Ectodermal cell (in vitro differentiated cells): Measurements from ENCODE around the gene DHFR.

Source experiments
- H3K27ac ChIP-seq: 2 replicates; pipeline ENCODE4 v1.7.0; 2013; ENCODE audit warnings: mild to moderate bottlenecking, low read depth, low read length; ENCODE audit not compliant: insufficient read depth, poor library complexity, severe bottlenecking
- H3K27me3 ChIP-seq: 2 replicates; pipeline ENCODE4 v1.7.0; 2013; ENCODE audit warnings: mild to moderate bottlenecking, low read length; ENCODE audit not compliant: insufficient read depth, control insufficient read depth, poor library complexity, severe bottlenecking
- H3K36me3 ChIP-seq: one replicate; pipeline ENCODE4 v1.7.0; 2013; ENCODE audit warnings: low read length; ENCODE audit not compliant: control insufficient read depth, insufficient read depth
- H3K4me1 ChIP-seq: one replicate; pipeline ENCODE4 v1.7.0; 2013; ENCODE audit warnings: low read length; ENCODE audit not compliant: control insufficient read depth, insufficient read depth
- H3K4me3 ChIP-seq: 2 replicates; pipeline ENCODE4 v1.7.0; 2013; ENCODE audit warnings: low read depth, low read length, control low read depth; ENCODE audit not compliant: insufficient read depth
- H3K9me3 ChIP-seq: 2 replicates; pipeline ENCODE4 v1.7.0; 2013; ENCODE audit warnings: mild to moderate bottlenecking, low read length, moderate library complexity; ENCODE audit not compliant: control insufficient read depth
- WGBS, 2 experiments: methylation state at CpG; one replicate each; pipeline ENCODE4 v1.1.7; 2013; ENCODE audit warnings: missing lambda C conversion rate in 2 of 2; 5-methylcytosine and 5-hydroxymethylcytosine counted together

Gene DHFR

DNA sequence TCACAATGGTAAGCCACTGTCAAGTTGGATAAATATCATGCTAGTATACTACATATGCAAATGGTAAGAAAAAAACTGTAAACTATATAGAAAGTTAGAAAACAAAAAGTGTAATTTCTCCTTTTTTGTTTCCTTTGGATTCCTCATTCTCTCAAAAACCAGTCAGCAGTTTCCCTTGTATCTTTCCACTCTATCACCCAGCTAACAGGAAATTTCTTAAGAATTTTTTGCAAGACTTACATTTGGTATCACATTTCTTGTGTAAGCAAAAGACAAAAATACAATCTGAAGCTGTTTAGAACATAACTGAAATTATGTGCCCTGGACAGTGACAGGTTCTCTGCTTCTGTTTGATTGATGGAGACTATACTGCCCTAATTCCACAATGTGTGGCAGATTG, 25.5 kb downstream of the DHFR start:
- no peaks in the 10 kb centered on the region for H3K4me1 ChIP-seq
- no peaks in the 10 kb centered on the region for H3K9me3 ChIP-seq
- H3K36me3 ChIP-seq = peaks cover 16% of the 10 kb centered on the region
- no peak overlapping the region for H3K4me3 ChIP-seq
- no peak overlapping the region for H3K27ac ChIP-seq
- H3K27me3 ChIP-seq = no peaks in the 10 kb centered on the region

DNA sequence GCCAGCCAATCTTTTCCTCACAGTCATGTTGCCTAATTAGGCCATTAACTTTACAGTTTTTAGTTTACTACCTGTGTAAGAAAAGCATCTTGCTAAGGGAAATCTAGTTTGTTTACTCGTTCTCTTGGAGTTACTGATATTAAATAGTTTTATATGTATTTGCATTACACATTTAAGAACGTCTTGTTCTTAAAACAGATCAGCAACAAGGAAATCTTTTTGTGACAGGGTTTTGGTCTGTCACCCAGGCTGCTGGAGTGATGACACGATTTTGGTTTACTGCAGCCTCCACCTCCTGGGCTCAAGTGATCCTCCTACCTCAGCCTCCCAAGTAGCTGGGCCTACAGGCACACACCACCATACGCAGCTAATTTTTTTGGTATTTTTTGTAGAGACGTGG, 29.6 kb downstream of the DHFR start:
- no peaks in the 10 kb centered on the region for H3K36me3 ChIP-seq
- no peaks in the 10 kb centered on the region for H3K4me1 ChIP-seq
- no peaks in the 10 kb centered on the region for H3K27me3 ChIP-seq
- no peak overlapping the region for H3K4me3 ChIP-seq
- H3K27ac ChIP-seq = no peak overlapping the region
- no peaks in the 10 kb centered on the region for H3K9me3 ChIP-seq
- whole genome bisulfite sequencing, 2 experiments = 94 to 95% methylated on average over 4 of the region's 5 CpGs

DNA sequence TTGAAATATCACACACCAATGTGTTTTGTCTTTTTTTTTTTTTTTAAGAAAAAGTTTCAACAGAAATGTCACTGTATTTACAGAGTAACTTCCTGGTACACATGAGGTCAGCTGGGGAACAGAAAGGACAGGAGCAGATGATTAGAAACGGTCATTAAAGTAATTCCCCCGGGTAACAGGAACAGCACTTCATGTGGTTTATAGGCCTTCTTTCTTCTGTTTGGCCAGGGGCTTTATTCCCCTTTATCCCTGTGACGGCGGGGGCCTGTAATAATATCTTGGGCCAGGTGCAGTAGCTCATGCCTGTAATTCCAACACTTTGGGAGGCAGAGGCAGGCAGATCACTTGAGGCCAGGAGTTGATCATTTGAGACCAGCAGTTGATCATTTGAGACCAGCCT, 30.8 kb downstream of the DHFR start:
- Histone ChIP-seq H3K36me3 (no peaks in the 10 kb centered on the region), H3K9me3 (no peaks in the 10 kb centered on the region), H3K4me3 (no peak overlapping the region), H3K27me3 (no peaks in the 10 kb centered on the region), H3K4me1 (no peaks in the 10 kb centered on the region), H3K27ac (no peak overlapping the region)
- 81 to 88% methylated on average over 4 of the region's 4 CpGs for WGBS, 2 experiments

DNA sequence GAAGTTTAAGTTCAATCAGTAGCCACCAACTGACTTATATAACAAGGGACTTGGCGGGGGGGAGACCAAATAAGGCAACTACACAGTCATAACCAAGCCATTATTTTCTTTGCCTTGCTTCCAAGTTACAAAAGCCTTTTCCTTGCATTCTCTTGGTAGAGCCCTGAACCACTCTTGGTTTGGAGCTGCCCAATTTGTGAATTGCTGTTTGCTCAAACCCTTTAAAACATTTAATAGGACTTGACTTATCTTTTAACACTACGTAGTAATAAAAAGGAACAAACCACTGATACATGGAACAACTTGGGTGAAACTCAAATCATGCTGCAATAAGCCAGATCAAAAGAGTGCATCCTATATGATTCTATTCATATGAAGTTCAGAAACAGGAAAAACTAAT, 32.0 kb downstream of the DHFR start:
- WGBS, 2 experiments = 94 to 100% methylated on average over 2 of the region's 2 CpGs
- H3K4me1 ChIP-seq = no peaks in the 10 kb centered on the region
- no peaks in the 10 kb centered on the region for H3K9me3 ChIP-seq
- no peaks in the 10 kb centered on the region for H3K36me3 ChIP-seq
- H3K27ac ChIP-seq = no peak overlapping the region
- no peak overlapping the region for H3K4me3 ChIP-seq
- H3K27me3 ChIP-seq = no peaks in the 10 kb centered on the region

DNA sequence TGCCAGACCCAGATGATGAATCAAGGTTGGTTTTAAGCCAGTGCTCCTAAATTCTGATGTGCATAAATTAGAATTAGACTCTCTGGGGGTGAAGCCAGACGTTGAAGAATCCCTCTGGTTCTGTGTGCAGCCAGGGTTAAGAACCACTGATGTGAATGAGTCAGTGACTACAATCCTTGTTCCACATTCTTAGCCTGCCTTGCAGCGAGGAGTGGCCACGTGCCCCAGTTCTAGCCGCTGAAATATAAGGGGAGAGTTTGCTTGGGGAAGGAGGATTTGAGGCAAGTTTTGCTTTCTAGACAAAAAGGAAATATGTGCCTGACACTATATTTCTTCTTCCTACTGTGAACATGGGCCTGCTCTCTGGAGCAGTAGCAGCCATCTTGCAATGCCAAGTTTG, 34.6 kb downstream of the DHFR start:
- 85 to 87% methylated on average over 4 of the region's 4 CpGs for WGBS, 2 experiments
- Histone ChIP-seq H3K9me3 (no peaks in the 10 kb centered on the region), H3K27ac (no peak overlapping the region)

DNA sequence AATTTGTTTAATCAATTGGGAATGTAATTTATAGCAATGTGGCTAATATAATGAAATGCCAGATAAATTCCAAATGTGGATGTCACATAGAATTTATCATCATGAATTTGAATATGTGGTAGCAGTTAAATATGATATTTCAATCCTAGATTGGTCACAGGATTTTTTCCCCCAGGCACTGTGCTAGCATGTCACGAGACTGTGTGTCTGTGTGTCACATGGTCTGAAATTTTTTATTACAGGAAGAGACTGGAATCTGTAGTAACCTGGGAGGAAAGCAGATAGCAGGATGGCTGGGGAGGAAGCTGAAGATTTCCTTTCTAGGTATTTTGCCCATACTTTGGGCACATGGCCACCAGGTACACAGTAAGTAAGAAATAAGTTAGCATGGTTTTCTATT, 35.7 kb downstream of the DHFR start:
- Histone ChIP-seq H3K4me1 (peaks cover 16% of the 10 kb centered on the region), H3K4me3 (no peak overlapping the region), H3K36me3 (no peaks in the 10 kb centered on the region), H3K27me3 (no peaks in the 10 kb centered on the region), H3K27ac (no peak overlapping the region), H3K9me3 (no peaks in the 10 kb centered on the region)
- WGBS, 2 experiments = 95 to 96% methylated on average over 1 of the region's 1 CpG

More for the DNA sequence above, 34.6 kb downstream of the DHFR start:
- Histone ChIP-seq H3K4me1 (peaks cover 8% of the 10 kb centered on the region), H3K4me3 (no peak overlapping the region), H3K27me3 (no peaks in the 10 kb centered on the region), H3K36me3 (no peaks in the 10 kb centered on the region)

DNA sequence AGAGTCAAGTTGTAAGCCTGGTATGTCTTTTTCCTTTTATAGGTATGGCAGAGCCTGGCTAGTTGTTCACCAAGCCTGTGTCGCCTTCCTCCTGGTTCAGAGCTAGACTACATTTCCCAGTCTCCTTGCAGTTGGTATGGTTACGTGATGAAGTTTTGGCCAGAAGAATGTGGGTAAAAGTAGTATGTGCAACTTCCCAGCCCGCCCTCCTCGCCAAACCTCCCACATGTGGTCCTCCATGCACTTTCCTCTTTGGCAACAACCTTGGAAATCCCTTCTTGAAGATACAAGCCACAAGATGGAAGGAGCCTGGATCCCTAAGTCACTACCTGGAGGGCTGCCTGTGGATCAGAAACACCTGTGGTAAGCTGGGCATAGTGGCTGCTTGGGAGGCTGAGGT, 36.3 kb downstream of the DHFR start:
- H3K27ac ChIP-seq = no peak overlapping the region
- H3K36me3 ChIP-seq = no peaks in the 10 kb centered on the region

DNA sequence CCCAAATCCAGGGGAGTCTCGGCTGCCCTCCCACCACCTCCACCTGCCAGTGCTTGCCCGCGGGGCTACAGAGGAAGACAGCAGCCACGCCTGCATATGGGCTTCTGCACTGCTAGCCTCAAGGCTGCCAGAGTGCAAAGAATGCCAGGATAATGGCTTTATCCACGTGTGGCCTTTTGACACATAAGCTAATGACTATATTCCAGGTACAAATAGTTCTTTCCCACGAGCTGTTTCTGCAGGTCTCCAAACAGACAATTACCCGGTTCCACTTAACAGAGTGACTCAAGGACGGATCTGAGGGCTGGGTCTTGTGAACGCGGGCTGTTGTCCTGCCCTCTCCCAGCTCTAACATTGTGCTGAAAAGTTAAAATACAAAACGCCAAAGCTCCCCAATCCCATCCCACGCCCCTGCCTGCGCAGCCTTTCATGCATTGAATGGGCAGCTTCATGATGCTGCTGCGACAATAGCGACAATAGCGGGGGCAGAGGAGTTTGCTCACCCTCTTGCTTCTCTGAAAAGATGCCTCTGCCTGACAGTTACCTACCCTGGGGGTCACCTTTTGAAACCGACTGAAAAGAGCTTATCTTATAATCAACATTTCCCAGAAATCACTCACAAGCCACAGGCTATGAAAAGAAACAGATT, 39.4 kb downstream of the DHFR start:
- Histone ChIP-seq H3K9me3 (no peaks in the 10 kb centered on the region), H3K4me1 (peaks cover 16% of the 10 kb centered on the region), H3K4me3 (no peak overlapping the region), H3K36me3 (no peaks in the 10 kb centered on the region), H3K27ac (no peak overlapping the region), H3K27me3 (no peaks in the 10 kb centered on the region)
- 68 to 71% methylated on average over 17 of the region's 17 CpGs for WGBS, 2 experiments

More for the DNA sequence above, 36.3 kb downstream of the DHFR start:
- Histone ChIP-seq H3K4me1 (peaks cover 16% of the 10 kb centered on the region), H3K9me3 (no peaks in the 10 kb centered on the region), H3K27me3 (no peaks in the 10 kb centered on the region), H3K4me3 (no peak overlapping the region)
- WGBS, 2 experiments = 90 to 96% methylated on average over 4 of the region's 4 CpGs

DNA sequence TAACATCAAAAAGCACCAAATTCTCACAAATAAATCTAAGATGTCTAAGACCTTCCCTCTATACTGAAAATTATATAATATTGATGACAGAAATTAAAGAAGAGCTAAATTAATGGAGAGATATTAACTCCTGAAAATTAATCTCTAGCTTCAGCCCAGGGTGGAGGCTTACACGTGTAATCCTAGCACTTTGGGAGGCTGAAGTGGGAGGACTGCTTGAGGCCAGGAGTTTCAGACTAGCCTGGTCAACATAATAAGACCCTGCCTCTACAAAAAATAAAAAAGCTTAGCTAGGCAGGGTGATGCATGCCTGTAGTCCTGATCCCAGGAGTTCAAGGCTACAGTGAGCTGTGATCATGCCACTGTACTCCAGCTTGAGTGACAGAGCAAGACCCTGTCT, 45.1 kb downstream of the DHFR start:
- Histone ChIP-seq H3K9me3 (no peaks in the 10 kb centered on the region), H3K36me3 (no peaks in the 10 kb centered on the region), H3K4me3 (no peak overlapping the region), H3K27ac (no peak overlapping the region), H3K27me3 (no peaks in the 10 kb centered on the region), H3K4me1 (peaks cover 5% of the 10 kb centered on the region)
- 83 to 88% methylated on average over 1 of the region's 1 CpG for WGBS, 2 experiments

DNA sequence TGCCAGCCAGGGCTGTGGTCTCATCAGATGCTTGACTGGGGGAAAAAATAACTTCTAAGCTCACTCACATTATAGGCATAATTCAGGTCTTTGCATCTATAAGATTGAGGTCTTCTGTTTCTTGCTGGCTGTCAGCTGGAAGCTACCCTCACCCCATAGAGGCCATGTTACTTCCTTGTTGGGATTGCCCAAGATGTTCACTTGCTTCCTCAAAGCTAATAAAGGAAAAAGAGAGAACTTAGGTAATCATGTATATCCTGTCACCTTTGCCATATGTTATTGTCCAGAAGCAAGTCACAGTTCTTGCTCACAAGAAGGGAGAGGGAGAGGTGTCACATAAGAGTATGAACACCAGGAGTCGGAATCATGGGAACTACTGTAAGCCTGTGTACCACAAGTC, 46.1 kb downstream of the DHFR start:
- Histone ChIP-seq H3K36me3 (no peaks in the 10 kb centered on the region), H3K27me3 (no peaks in the 10 kb centered on the region), H3K4me3 (no peak overlapping the region), H3K4me1 (no peaks in the 10 kb centered on the region), H3K27ac (no peak overlapping the region), H3K9me3 (no peaks in the 10 kb centered on the region)
- 95 to 97% methylated on average over 1 of the region's 1 CpG for WGBS, 2 experiments

DNA sequence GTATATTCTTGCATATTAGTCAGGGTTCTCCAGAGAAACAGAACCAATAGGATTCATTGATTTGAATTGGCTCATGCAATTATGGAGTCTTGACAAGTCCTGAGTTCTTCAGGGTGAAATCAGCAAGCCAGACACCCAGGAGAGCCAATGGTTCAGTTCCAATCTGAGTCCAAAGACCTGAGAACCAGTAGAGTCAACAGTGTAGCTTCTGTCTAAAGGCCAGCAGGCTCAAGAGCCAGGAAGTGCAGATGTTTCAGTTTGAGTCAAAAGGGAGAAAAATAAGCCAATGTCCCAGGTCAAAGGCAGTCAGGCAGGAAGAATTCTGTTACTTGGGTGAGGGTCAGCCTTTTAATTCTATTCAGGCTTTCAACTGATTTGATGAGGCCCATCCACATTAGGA, 47.0 kb downstream of the DHFR start:
- Histone ChIP-seq H3K4me3 (no peak overlapping the region), H3K27me3 (no peaks in the 10 kb centered on the region), H3K4me1 (no peaks in the 10 kb centered on the region), H3K36me3 (no peaks in the 10 kb centered on the region), H3K9me3 (no peaks in the 10 kb centered on the region), H3K27ac (no peak overlapping the region)
